GM12878 (cell line): ENCODE data around the gene MYB.

Source experiments
- CTCF ChIP-seq, 3 experiments: IDR thresholded peaks in 2 of 3; conservative IDR thresholded peaks in 1 of 3; 2 replicates each; pipeline ENCODE4 v1.5.1; 2011; ENCODE audit warnings: low read depth in 3 of 3, low read length in 3 of 3, mild to moderate bottlenecking in 3 of 3, control low read depth in 2 of 3, moderate library complexity in 2 of 3, inconsistent platforms in 1 of 3, mixed read lengths in 1 of 3; ENCODE audit not compliant: control insufficient read depth in 2 of 3, insufficient read depth in 1 of 3; ENCODE audit errors: extremely low read depth in 1 of 3
- EZH2 ChIP-seq: IDR thresholded peaks from 2 replicates; pipeline ENCODE4 v1.6.1; 2012; ENCODE audit warnings: low read depth, mild to moderate bottlenecking, control low read depth, inconsistent platforms, low read length, borderline replicate concordance; ENCODE audit not compliant: control insufficient read depth
- IKZF1 ChIP-seq: fragments of 450-650 bp; conservative IDR thresholded peaks from 2 replicates; pipeline ENCODE4 v1.6.1; 2017; ENCODE audit warnings: antibody characterized with exemption, mild to moderate bottlenecking
- MYC ChIP-seq: IDR thresholded peaks from 2 replicates; pipeline ENCODE4 v1.6.1; 2011; ENCODE audit warnings: mild to moderate bottlenecking, low read length, moderate library complexity, inconsistent platforms; ENCODE audit not compliant: insufficient read depth, insufficient replicate concordance, insufficient read length, severe bottlenecking
- NFYB ChIP-seq: IDR thresholded peaks from 2 replicates; pipeline ENCODE4 v1.6.1; 2011; ENCODE audit warnings: low read depth, mild to moderate bottlenecking, low read length, improper control_type of control experiment, moderate library complexity; ENCODE audit not compliant: insufficient read depth
- PBX3 ChIP-seq: IDR thresholded peaks from 2 replicates; pipeline ENCODE4 v1.6.1; 2011; ENCODE audit warnings: mild to moderate bottlenecking, low read depth, low read length, moderate library complexity; ENCODE audit not compliant: insufficient replicate concordance
- POLR2A ChIP-seq: IDR thresholded peaks from 2 replicates; pipeline ENCODE4 v1.6.1; 2011; ENCODE audit warnings: low read depth, mild to moderate bottlenecking, low read length
- POLR2AphosphoS5 ChIP-seq: IDR thresholded peaks from 2 replicates; pipeline ENCODE4 v1.6.1; 2011; ENCODE audit warnings: mild to moderate bottlenecking, low read length, inconsistent platforms
- SMC3 ChIP-seq: IDR thresholded peaks from 2 replicates; pipeline ENCODE4 v1.6.1; 2011; ENCODE audit warnings: low read length, improper control_type of control experiment, borderline replicate concordance
- USF1 ChIP-seq: IDR thresholded peaks from 2 replicates; pipeline ENCODE4 v1.6.1; 2011; ENCODE audit warnings: borderline replicate concordance, low read depth, mild to moderate bottlenecking, moderate library complexity, mixed read lengths, low read length; ENCODE audit not compliant: insufficient read depth; ENCODE audit errors: extremely low read length
- USF2 ChIP-seq: IDR thresholded peaks from 2 replicates; pipeline ENCODE4 v1.6.1; 2011; ENCODE audit warnings: low read depth, low read length, improper control_type of control experiment, borderline replicate concordance
- WRNIP1 ChIP-seq: IDR thresholded peaks from 2 replicates; pipeline ENCODE4 v1.6.1; 2011; ENCODE audit warnings: low read depth, low read length, improper control_type of control experiment, borderline replicate concordance
- ZNF622 ChIP-seq: fragments of 450-650 bp; IDR thresholded peaks from 2 replicates; pipeline ENCODE4 v1.6.1; 2017; ENCODE audit warnings: mild to moderate bottlenecking, inconsistent platforms
- ZZZ3 ChIP-seq: IDR thresholded peaks from 2 replicates; pipeline ENCODE4 v1.6.1; 2011; ENCODE audit warnings: low read depth; ENCODE audit not compliant: control insufficient read depth, insufficient read length

GRCh38 chr6:135173242-135173988, 7.7 kb upstream of the MYB start:
- TF ChIP-seq MYC (no peak), USF2 (no peak), POLR2A (no peak), IKZF1 (no peak), CTCF (IDR thresholded peaks at IDR 0.05 in 2 of 3, conservative IDR thresholded peaks at IDR 0.05 in 1 of 3; ENCODE audit: control insufficient read depth in 2 of 3, extremely low read depth in 1 of 3, insufficient read depth in 1 of 3, low read depth in 3 of 3, low read length in 3 of 3) (no peak), SMC3 (no peak), ZNF622 (no peak), USF1 (no peak), WRNIP1 (no peak), ZZZ3 (no peak), PBX3 (no peak), NFYB (no peak), EZH2 (no peak), POLR2AphosphoS5 (no peak)
